SU-DHL-6 (cell line): ENCODE data around the gene CEND1.
A peak's percentile ranks its signal among the peaks of the same experiment; 100 is the strongest.

Experiments
- H2AFZ ChIP-seq: fragments of 200-600 bp; sonication (generic); 2 replicates; pipeline ENCODE4 v1.6.1; 2014; ENCODE audit warnings: low read depth, mild to moderate bottlenecking, moderate library complexity, mixed read lengths, antibody characterized with exemption, low read length; ENCODE audit not compliant: severe bottlenecking
- H3F3A ChIP-seq: fragments of 200-600 bp; shearing (Covaris generic); 2 replicates; pipeline ENCODE4 v1.6.0; 2016; ENCODE audit warnings: antibody characterized with exemption, mild to moderate bottlenecking; ENCODE audit not compliant: insufficient read depth
- H3K27ac ChIP-seq: fragments of 200-600 bp; sonication (generic); 2 replicates; pipeline ENCODE4 v1.5.1; 2016; ENCODE audit warnings: low read depth, mild to moderate bottlenecking, low read length, moderate library complexity, mixed read lengths
- H3K27me3 ChIP-seq: fragments of 200-600 bp; sonication (generic), shearing (Covaris generic); 2 replicates; pipeline ENCODE4 v1.6.0; 2014; ENCODE audit warnings: mild to moderate bottlenecking, low read length
- H3K36me3 ChIP-seq: fragments of 200-600 bp; sonication (generic); 2 replicates; pipeline ENCODE4 v1.6.1; 2014; ENCODE audit warnings: mild to moderate bottlenecking, low read length, mixed read lengths
- H3K4me2 ChIP-seq: fragments of 300-600, 200-600 bp; shearing (Covaris generic), sonication (generic); 2 replicates; pipeline ENCODE4 v1.6.0; 2014; ENCODE audit warnings: low read length, low read depth, mild to moderate bottlenecking; ENCODE audit not compliant: poor library complexity, severe bottlenecking
- H3K4me3 ChIP-seq: fragments of 200-600 bp; sonication (generic); 2 replicates; pipeline ENCODE4 v1.5.1; 2014; ENCODE audit warnings: antibody characterized with exemption, low read length, mild to moderate bottlenecking, mixed read lengths; ENCODE audit not compliant: insufficient read depth, poor library complexity, severe bottlenecking
- H3K79me2 ChIP-seq: fragments of 200-600 bp; sonication (generic); 2 replicates; pipeline ENCODE4 v1.6.1; 2014; ENCODE audit warnings: mild to moderate bottlenecking, low read length, moderate library complexity; ENCODE audit not compliant: insufficient read depth
- H3K9ac ChIP-seq: fragments of 200-600 bp; sonication (generic); 2 replicates; pipeline ENCODE4 v1.7.0; 2014; ENCODE audit warnings: mild to moderate bottlenecking, low read length
- H3K9me2 ChIP-seq: fragments of 200-600 bp; sonication (generic); replicated peaks from 2 replicates; pipeline ENCODE4 v1.6.1; 2014; ENCODE audit warnings: low read length; ENCODE audit not compliant: insufficient read depth
- H3K9me3 ChIP-seq: fragments of 200-600 bp; sonication (generic); 2 replicates; pipeline ENCODE4 v1.6.1; 2014; ENCODE audit warnings: low read length, mixed read lengths; ENCODE audit not compliant: insufficient read depth
- H4K20me1 ChIP-seq: fragments of 200-600 bp; sonication (generic); 2 replicates; pipeline ENCODE4 v1.6.1; 2014; ENCODE audit warnings: low read depth, mild to moderate bottlenecking, antibody characterized with exemption, low read length, moderate library complexity, mixed read lengths
- EZH2phosphoT487 ChIP-seq: fragments of 200-600 bp; sonication (generic), shearing (Covaris generic); conservative IDR thresholded peaks from 2 replicates; pipeline ENCODE4 v1.6.1; 2018; ENCODE audit warnings: mild to moderate bottlenecking, antibody characterized with exemption, low read length, moderate library complexity, mixed read lengths
- TF ChIP-seq, protein P1 (sequence below): fragments of 200-600 bp; sonication (generic); IDR thresholded peaks from one replicate; pipeline ENCODE4 v1.5.1; 2017; ENCODE audit warnings: antibody characterized with exemption, mild to moderate bottlenecking, low read length, moderate library complexity; ENCODE audit not compliant: insufficient read depth, poor library complexity, severe bottlenecking

The CEND1 gene

DNA sequence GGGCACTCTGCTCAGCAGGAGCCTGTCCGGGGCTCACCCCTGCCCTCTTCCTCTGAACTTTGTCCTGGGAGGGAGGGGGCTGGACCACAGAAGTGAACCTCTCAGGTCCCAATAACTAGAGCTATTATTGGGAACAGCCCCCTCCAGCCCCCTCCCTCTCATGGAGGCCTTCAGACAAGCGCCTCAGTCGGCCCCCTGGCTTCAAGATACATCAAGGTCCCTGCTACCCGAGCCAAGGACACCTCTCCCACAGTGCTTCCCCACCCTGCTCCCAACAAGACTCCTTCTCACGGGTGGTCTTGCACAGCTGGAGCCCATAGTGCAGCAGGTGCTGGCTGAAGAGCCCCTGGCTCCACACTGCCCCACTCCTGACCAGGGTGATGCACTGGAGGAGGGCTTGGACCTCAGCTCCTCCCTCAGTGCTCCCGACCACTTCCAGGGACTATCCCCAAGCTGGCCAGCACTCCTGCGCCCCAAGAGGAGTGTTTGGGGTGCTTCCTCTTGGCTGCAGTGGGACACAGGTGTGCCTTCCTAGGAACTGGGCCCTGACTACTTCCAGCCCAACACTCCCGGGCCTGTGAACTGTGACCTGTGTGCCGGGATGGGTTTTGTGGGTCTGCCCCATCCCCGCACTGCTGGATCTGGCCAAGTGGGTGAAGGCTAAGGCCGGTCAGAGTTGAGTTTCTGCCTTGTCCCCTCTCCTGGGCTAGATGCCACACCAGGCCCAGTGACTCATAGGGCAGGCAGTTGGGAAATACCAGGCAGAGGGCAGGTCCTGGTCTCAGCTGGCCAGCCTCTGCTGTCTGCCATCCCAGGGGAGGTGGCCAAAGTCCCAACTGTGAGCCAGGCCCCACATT is 31.0 kb upstream of the CEND1 start:
- Histone ChIP-seq H3K36me3 (no peaks in the 10 kb centered on the region), H4K20me1 (no peaks in the 10 kb centered on the region; the same call in 1 of the 2 replicates)

DNA sequence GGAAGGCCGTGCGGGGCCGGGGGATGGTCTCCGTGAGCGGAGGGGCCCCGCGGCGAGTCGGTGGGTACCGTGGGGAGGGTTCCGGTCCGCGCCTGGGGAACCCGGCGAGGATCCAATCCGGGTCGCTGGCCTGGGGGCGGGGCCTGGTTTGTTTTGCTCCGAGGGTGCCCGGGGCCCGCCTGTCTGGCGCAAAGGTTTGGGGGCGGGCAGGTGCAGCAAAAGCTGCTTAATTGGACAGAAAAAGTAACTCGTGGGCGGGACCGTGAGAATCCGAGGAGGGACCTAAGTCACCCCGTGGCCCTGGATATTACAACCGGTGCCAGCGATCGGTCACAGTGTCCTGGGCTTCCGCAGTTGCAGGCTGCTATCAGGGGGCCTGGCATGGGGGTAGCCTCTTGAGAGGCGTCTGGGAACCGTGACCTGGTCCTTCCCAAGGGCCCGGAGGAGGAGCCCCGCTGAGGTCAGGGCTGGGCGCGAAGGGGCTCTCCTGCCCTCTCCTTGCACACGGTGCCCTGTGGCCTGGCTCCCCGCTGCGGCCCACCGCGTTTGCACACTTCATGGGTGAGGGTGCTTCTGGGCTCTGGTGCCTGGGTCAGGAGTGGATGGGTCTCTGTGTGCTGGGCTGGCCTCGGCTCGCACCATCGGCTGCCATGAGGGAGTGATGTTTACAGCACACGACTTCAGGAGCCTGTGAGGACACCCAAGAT is 30.2 kb upstream of the CEND1 start:
- peak overlapping the region; percentile 61 for H3K4me3 ChIP-seq
- no peaks in the 10 kb centered on the region for H3K79me2 ChIP-seq
- H3K4me2 ChIP-seq: peak overlapping the region; percentile 59
- no peaks in the 10 kb centered on the region; the same call in 1 of the 2 replicates for H3F3A ChIP-seq
- no peaks in the 10 kb centered on the region for H3K9me2 ChIP-seq
- TF ChIP-seq, protein P1, sequence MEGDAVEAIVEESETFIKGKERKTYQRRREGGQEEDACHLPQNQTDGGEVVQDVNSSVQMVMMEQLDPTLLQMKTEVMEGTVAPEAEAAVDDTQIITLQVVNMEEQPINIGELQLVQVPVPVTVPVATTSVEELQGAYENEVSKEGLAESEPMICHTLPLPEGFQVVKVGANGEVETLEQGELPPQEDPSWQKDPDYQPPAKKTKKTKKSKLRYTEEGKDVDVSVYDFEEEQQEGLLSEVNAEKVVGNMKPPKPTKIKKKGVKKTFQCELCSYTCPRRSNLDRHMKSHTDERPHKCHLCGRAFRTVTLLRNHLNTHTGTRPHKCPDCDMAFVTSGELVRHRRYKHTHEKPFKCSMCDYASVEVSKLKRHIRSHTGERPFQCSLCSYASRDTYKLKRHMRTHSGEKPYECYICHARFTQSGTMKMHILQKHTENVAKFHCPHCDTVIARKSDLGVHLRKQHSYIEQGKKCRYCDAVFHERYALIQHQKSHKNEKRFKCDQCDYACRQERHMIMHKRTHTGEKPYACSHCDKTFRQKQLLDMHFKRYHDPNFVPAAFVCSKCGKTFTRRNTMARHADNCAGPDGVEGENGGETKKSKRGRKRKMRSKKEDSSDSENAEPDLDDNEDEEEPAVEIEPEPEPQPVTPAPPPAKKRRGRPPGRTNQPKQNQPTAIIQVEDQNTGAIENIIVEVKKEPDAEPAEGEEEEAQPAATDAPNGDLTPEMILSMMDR: no peak
- no peak for TF ChIP-seq EZH2phosphoT487
- H3K9ac ChIP-seq: peak overlapping the region; percentile 61
- H2AFZ ChIP-seq: peak overlapping the region; percentile 42
- no peaks in the 10 kb centered on the region for H3K9me3 ChIP-seq
- no peaks in the 10 kb centered on the region for H3K27me3 ChIP-seq
- H3K36me3 ChIP-seq: no peaks in the 10 kb centered on the region
- no peaks in the 10 kb centered on the region; the same call in 1 of the 2 replicates for H4K20me1 ChIP-seq
- H3K27ac ChIP-seq: peak overlapping the region; percentile 34; the same call in 1 of the 2 replicates

More for the DNA sequence above, 31.0 kb upstream of the CEND1 start:
- Histone ChIP-seq H3K9me3 (no peaks in the 10 kb centered on the region), H3K4me2 (peak overlapping the region; percentile 59), H3K27ac (no peak overlapping the region), H2AFZ (no peak overlapping the region), H3K27me3 (no peaks in the 10 kb centered on the region), H3K79me2 (no peaks in the 10 kb centered on the region), H3F3A (no peaks in the 10 kb centered on the region; the same call in 1 of the 2 replicates), H3K4me3 (peak overlapping the region; percentile 61), H3K9ac (peak overlapping the region; percentile 61), H3K9me2 (no peaks in the 10 kb centered on the region)
- no peak for TF ChIP-seq EZH2phosphoT487
- TF ChIP-seq, protein P1: no peak

DNA sequence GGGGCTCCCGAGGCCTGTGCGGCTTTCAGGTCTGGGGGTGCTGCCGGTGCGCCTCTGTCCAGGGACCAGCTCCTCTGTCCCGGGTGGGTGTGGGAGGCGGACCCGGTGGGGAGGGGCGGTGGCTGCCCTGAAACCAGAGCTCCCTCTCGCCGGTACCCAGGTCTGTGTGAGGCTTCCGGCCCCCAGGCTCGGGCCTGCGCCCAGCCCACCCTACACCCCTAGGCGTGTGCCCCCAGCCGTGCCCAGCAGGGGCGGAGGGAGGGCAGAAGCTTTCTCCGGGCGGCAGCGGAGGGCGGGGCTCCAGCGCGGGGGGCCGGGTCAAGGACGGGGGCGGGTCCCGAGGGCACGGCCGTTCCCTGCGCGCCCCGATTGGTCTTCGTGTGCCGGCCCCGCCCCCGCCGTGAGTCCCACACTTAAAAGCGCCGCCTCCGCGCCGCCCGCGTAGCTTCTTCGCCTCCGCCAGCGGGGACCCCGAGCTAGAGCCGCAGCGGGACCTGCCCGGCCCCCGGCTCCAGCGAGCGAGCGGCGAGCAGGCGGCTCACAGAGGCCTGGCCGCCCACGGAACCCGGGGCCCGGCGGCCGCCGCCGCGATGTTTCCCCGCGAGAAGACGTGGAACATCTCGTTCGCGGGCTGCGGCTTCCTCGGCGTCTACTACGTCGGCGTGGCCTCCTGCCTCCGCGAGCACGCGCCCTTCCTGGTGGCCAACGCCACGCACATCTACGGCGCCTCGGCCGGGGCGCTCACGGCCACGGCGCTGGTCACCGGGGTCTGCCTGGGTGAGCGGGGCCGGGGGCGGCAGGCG is 29.4 kb upstream of the CEND1 start:
- Histone ChIP-seq H2AFZ (peak overlapping the region; percentile 49), H3F3A (no peaks in the 10 kb centered on the region; the same call in 1 of the 2 replicates), H3K4me3 (peak overlapping the region; percentile 61), H3K9me2 (no peaks in the 10 kb centered on the region), H3K79me2 (no peaks in the 10 kb centered on the region), H3K36me3 (no peaks in the 10 kb centered on the region), H3K4me2 (peak overlapping the region; percentile 59), H3K27me3 (no peaks in the 10 kb centered on the region), H3K27ac (peak overlapping the region; percentile 34; the same call in 1 of the 2 replicates), H3K9me3 (no peaks in the 10 kb centered on the region), H4K20me1 (no peaks in the 10 kb centered on the region; the same call in 1 of the 2 replicates), H3K9ac (peak overlapping the region; percentile 61)
- no peak for TF ChIP-seq EZH2phosphoT487
- TF ChIP-seq, protein P1: no peak
